Kidney tubule cell (primary cell): ENCODE results near the gene BCHE.
A peak's percentile ranks its signal among the peaks of the same experiment; 100 is the strongest.

Source experiments
- DNase-seq: peaks from one replicate; pipeline ENCODE4 v3.0.0-alpha.2; 2018; ENCODE audit warnings: low spot score

Gene BCHE

DNA sequence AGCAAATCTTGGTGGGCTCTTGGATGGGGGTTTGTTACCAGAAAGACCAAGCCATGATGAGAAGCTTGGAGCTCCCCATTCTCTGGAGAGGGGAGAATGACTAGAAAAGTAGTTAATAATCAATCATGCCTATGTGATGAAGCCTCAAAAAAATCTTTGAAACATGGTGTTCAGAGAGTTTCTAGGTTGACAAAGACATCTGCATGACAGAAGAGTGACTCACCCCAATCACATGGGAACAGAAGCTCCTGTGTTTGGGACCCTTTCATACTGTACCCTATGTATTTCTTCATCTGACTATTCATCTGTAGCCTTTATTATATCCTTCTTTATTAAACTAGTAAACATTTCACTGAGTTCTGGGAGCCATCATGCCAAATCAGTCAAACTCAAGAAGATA, 87.4 kb downstream of the BCHE start:
- DNase-seq: peak; percentile 85

GRCh38 chr3:165749241-165749640, 88.0 kb downstream of the BCHE start:
- DNase-seq: no peak

DNA sequence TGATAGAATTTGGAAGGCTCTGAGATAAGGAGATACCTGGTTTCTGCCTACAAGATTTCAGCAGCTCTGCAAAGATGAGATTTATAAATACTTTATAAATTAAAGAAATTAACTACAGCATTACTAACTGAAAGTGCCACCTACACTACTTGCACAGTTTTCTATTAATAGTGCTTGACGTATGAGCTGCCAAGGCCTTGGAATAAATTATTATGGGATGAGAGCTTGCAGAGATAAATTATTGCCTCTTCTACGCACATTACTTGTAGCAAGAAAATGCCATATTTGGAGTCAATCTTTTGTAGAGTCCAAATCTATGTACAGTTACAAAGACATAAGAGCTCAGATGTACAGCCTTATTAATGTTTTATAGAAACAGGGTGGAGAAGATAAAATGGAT, 89.1 kb downstream of the BCHE start:
- DNase-seq: no peak

DNA sequence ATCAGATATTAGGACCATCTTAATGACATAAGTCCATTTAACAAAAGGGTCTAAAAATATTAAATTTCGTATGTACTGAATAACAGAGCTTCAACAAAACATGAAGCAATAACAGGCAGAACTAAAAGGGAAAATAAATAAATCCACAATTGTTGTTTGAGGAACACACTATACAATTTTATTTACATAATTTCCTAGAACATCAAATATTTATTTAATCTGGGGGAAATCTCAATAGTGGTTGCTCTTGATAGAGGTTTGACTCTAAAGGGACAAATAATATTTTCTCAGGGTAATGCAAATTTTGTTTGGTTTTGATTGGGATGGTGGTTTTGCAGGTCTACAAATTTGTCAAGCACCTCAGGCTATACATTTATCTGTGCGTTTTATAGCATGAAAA, 90.3 kb downstream of the BCHE start:
- DNase-seq: no peak

DNA sequence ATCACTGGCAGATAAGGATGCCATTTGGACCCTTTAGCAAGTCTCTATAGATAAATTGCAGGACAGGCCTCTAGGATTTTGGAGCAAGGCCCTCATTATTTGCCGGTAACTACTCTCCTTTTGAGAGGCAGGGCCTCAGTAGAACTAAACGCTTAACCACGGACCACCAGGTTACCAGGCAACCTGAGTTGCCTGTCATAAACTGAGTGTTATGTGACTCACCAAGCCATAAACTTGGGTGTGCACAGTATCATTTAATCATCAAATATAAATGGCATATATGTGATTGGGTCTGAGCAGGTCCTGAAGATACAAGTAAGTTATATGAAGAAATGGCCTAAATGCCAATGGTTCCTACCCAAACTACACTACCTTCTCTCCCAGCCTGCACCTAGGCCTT, 93.2 kb downstream of the BCHE start:
- peak; percentile 10 for DNase-seq

- DNase-seq: peak; percentile 85
Measured at GRCh38 chr3:165742351-165742750, 94.9 kb downstream of the BCHE start.

DNA sequence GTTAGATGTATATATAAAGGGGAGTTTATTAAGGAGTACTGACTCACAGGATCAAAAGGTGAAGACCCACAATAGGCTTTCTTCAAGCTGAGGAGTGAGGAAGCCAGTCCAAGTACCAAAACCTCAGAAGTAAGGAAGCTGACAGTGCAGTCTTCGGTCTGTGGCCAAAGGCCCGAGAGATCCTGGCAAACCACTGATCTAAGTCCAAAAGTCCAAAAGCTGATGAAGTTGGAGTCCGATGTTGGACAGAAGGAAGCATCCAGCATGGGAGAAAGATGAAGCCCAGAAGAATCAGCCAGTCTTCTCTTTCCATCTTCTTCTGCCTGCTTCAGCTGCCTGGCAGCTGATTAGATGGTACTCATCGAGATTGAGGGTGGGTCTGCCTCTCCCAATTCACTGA, 107.5 kb downstream of the BCHE start:
- no peak for DNase-seq

DNA sequence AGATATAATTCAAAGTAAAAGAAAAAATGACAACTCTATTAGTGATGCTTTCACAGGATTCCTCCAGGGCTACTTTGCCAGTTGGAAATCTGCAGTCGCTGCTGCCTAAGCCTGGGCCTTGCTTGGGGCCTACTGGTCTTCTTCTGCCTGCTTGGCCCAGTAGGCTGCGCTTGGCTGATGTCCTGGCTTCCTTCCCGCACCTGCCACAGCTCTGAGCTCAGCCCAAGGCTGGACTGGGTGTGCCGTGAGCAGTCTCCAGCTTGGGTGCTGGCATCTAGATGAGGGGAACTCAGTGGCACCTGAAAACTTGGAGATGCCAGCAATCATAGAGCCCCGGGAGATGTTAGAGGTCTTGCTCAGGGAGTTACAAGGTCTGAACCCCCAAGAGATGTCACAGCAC, 108.3 kb downstream of the BCHE start:
- no peak for DNase-seq

DNA sequence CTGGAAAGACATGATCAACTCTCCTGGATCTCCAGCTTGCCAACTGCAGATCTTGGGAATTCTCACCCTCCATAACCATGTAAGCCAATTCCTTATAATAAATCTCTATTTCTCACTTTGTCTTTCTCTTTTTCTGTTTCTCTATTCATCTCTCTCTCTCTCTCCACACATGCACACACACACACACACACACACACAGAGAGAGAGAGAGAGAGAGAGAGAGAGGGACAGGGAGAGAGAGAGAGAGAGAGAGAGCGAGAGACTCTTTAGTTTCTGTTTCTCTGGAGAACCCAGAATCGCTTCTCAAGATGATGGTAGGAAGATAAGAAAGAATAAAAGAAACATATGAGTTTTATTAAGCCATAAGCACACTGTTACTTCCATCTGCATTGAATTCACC, 111.9 kb downstream of the BCHE start:
- DNase-seq: no peak
